Measurements from ENCODE around the gene STAT4. TPM values are rescaled to one million over a fixed set of nuclear protein-coding genes. Genes with fewer than 3 reads are reported as not detected.

Gene STAT4
- total RNA-seq, 2 experiments from 2014 or later = 154 to 157 TPM

- CTCF ChIA-PET = interaction anchor here (0.8 to 1.8 kb wide), 3 partner anchors 14 to 20 kb away, joined by 3 to 6 read pairs (median 3); no protein-coding TSS in a partner anchor
- no peak overlapping the region for H3K4me3 Mint-ChIP-seq
Observed at GRCh38 chr2:190982262-190983034, 168.3 kb downstream of the STAT4 start.

GRCh38 chr2:190981733-190982132 is 169.1 kb downstream of the STAT4 start:
- Mint-ChIP-seq H3K4me3 (no peak overlapping the region), H3K4me1 (ENCODE audit: low read depth) (peaks cover 76% of the 10 kb centered on the region), H3K36me3 (ENCODE audit: low read depth) (peaks cover 95% of the 10 kb centered on the region), H3K27ac (peak overlapping the region; percentile 60), H3K27me3 (ENCODE audit: low read depth) (no peaks in the 10 kb centered on the region), H3K9me3 (ENCODE audit: insufficient read depth) (no peaks in the 10 kb centered on the region)
- no peak for ATAC-seq
- POLR2A ChIA-PET = interaction anchor here (0.6 to 2.5 kb wide), 5 partner anchors 9 to 67 kb away, joined by 3 to 7 read pairs (median 6); partner anchors contain the start of gene STAT1
- no peak for DNase-seq
- CTCF ChIA-PET = interaction anchor here (0.8 to 0.9 kb wide), 2 partner anchors 14 to 19 kb away, joined by 3 read pairs; no protein-coding TSS in a partner anchor

More at GRCh38 chr2:190982262-190983034, 168.3 kb downstream of the STAT4 start:
- peaks cover 79% of the 10 kb centered on the region for H3K4me1 Mint-ChIP-seq (ENCODE audit: low read depth)
- H3K9me3 Mint-ChIP-seq (ENCODE audit: insufficient read depth) = no peaks in the 10 kb centered on the region
- no peak for DNase-seq
- H3K27me3 Mint-ChIP-seq (ENCODE audit: low read depth) = no peaks in the 10 kb centered on the region
- POLR2A ChIA-PET = interaction anchor here (0.6 to 2.5 kb wide), 8 partner anchors 10 to 168 kb away, joined by 3 to 7 read pairs (median 5); partner anchors contain the start of gene STAT1
- H3K27ac Mint-ChIP-seq = peak overlapping the region; percentile 73
- ATAC-seq = no peak
- H3K36me3 Mint-ChIP-seq (ENCODE audit: low read depth) = peaks cover 97% of the 10 kb centered on the region

DNA sequence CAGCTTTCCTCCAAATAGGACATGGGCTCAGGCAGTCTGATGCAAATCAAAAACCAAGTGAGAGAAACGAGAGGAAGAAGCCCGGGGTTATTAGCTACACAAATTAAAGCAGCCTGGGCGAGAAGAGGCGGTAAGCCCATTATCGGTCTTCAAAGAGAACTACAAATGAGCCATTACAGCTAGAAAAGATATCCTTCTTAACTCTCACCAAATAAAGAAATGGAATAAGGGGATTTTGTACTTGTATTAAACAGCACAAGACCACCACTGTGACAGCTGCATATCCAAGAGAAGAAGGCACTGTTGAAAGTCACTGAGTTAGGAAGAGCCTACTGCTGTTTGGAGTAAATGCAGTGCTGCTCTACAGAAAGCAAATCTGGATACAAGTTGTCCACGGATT is 169.5 kb downstream of the STAT4 start:
- CTCF ChIA-PET = interaction anchor here (0.8 kb wide), 1 partner anchor 18 kb away, joined by 3 read pairs; no protein-coding TSS in a partner anchor
- H3K9me3 Mint-ChIP-seq (ENCODE audit: insufficient read depth) = no peaks in the 10 kb centered on the region
- peaks cover 95% of the 10 kb centered on the region for H3K36me3 Mint-ChIP-seq (ENCODE audit: low read depth)
- no peak for ATAC-seq
- H3K4me1 Mint-ChIP-seq (ENCODE audit: low read depth) = peaks cover 76% of the 10 kb centered on the region
- H3K27me3 Mint-ChIP-seq (ENCODE audit: low read depth) = no peaks in the 10 kb centered on the region
- no peak for DNase-seq
- POLR2A ChIA-PET = interaction anchor here (1.9 to 2.1 kb wide), 2 partner anchors 29 to 39 kb away, joined by 6 read pairs; no protein-coding TSS in a partner anchor
- H3K4me3 Mint-ChIP-seq = no peak overlapping the region
- peak overlapping the region; percentile 69 for H3K27ac Mint-ChIP-seq

GRCh38 chr2:190980630-190981209 is 170.1 kb downstream of the STAT4 start:
- H3K4me1 Mint-ChIP-seq (ENCODE audit: low read depth) = peaks cover 70% of the 10 kb centered on the region
- POLR2A ChIA-PET = interaction anchor here (1.0 to 2.1 kb wide), 3 partner anchors 27 to 40 kb away, joined by 3 to 6 read pairs (median 6); no protein-coding TSS in a partner anchor
- H3K36me3 Mint-ChIP-seq (ENCODE audit: low read depth) = peaks cover 94% of the 10 kb centered on the region
- H3K27me3 Mint-ChIP-seq (ENCODE audit: low read depth) = no peaks in the 10 kb centered on the region
- H3K9me3 Mint-ChIP-seq (ENCODE audit: insufficient read depth) = no peaks in the 10 kb centered on the region
- CTCF ChIA-PET = no interaction called here
- peak overlapping the region; percentile 69 for H3K27ac Mint-ChIP-seq
- no peak overlapping the region for H3K4me3 Mint-ChIP-seq
- ATAC-seq (no peak), DNase-seq (no peak)

GRCh38 chr2:190979906-190980629 is 170.7 kb downstream of the STAT4 start:
- no peaks in the 10 kb centered on the region for H3K9me3 Mint-ChIP-seq (ENCODE audit: insufficient read depth)
- no peak overlapping the region for H3K4me3 Mint-ChIP-seq
- peak overlapping the region; percentile 66 for H3K27ac Mint-ChIP-seq
- H3K36me3 Mint-ChIP-seq (ENCODE audit: low read depth) = peaks cover 94% of the 10 kb centered on the region
- ChIA-PET CTCF (interaction anchor here (0.7 kb wide), 1 partner anchor 33 kb away, joined by 3 read pairs; no protein-coding TSS in a partner anchor), POLR2A (interaction anchor here (0.9 to 1.9 kb wide), 3 partner anchors 9 to 41 kb away, joined by 3 to 6 read pairs (median 4); no protein-coding TSS in a partner anchor)
- no peak for ATAC-seq
- H3K27me3 Mint-ChIP-seq (ENCODE audit: low read depth) = no peaks in the 10 kb centered on the region
- H3K4me1 Mint-ChIP-seq (ENCODE audit: low read depth) = peaks cover 68% of the 10 kb centered on the region
- no peak for DNase-seq

Other genes starting within 250 kb of the STAT4 start
- 100 to 1,000 TPM; 472 to 473 TPM for gene STAT1, start 136.8 kb downstream of the STAT4 start, total RNA-seq
- gene MYO1B, start 94.4 kb upstream of the STAT4 start, total RNA-seq = 1 to 10 TPM; 2.6 to 3.4 TPM

All from activated CD8-positive, alpha-beta T cell treated with anti-CD3 and anti-CD28 coated beads, Interleukin-2, amount 10 ng/mL, durations not matched to agents 7 days and 5 days (primary cell).